HEK293 (cell line): Measurements from ENCODE around the gene DLX4.

Source experiments
- CTCF ChIA-PET: fragments of 350-600 bp; formaldehyde crosslinking; extraction: SDS; loops from one replicate; lab custom pipeline; 2021; ENCODE audit warnings: antibody characterized with exemption; lab: Yijun Ruan, JAX
- POLR2A ChIA-PET: fragments of 300-600 bp; formaldehyde crosslinking; extraction: SDS; loops from one replicate; lab custom pipeline; 2020; ENCODE audit warnings: antibody characterized with exemption, inconsistent platforms; lab: Yijun Ruan, JAX
- H3K27ac ChIP-seq: fragments of 200-500 bp; sonication (Bioruptor generic); 2 replicates; pipeline ENCODE4 v1.5.1; 2014; ENCODE audit warnings: low read depth, low read length, control low read depth, inconsistent platforms; ENCODE audit errors: extremely low read depth
- H3K36me3 ChIP-seq, 2 experiments: fragments of 200-500 bp in 1 of 2; sonication (Bioruptor generic) in 1 of 2; 1 replicate in 1 of 2; 2 replicates in 1 of 2; pipeline ENCODE4 v1.5.1; 2014 to 2017; ENCODE audit warnings: inconsistent platforms in 2 of 2, low read length in 2 of 2; ENCODE audit not compliant: control insufficient read depth in 2 of 2, insufficient read depth in 1 of 2
- H3K4me1 ChIP-seq: fragments of 200-500 bp; sonication (Bioruptor generic); 2 replicates; pipeline ENCODE4 v1.5.1; 2014; ENCODE audit warnings: mild to moderate bottlenecking, low read length, inconsistent platforms; ENCODE audit not compliant: control insufficient read depth, insufficient read depth
- H3K4me3 ChIP-seq: 2 replicates; pipeline ENCODE4 v1.5.1; 2011; ENCODE audit warnings: low read depth, mild to moderate bottlenecking, control low read depth, low read length, moderate library complexity
- H3K9me3 ChIP-seq: fragments of 200-500 bp; sonication (Bioruptor generic); 2 replicates; pipeline ENCODE4 v1.5.1; 2014; ENCODE audit warnings: low read depth, low read length, inconsistent platforms; ENCODE audit not compliant: control insufficient read depth, insufficient read depth
- CTCF ChIP-seq: fragments of 450-650 bp; formaldehyde crosslinking; IDR thresholded peaks from 2 replicates; pipeline ENCODE4 v1.5.1; 2016; ENCODE audit warnings: missing biosample characterization, missing genetic modification characterization
- ELK4 ChIP-seq: IDR thresholded peaks from 2 replicates; pipeline ENCODE4 v1.6.1; 2011; ENCODE audit warnings: mild to moderate bottlenecking, low read depth, low read length, borderline replicate concordance
- PATZ1 ChIP-seq: fragments of 450-650 bp; formaldehyde crosslinking; IDR thresholded peaks from 2 replicates; pipeline ENCODE4 v1.5.1; 2016; ENCODE audit warnings: missing biosample characterization, missing genetic modification characterization
- YY2 ChIP-seq: fragments of 450-650 bp; formaldehyde crosslinking; IDR thresholded peaks from 2 replicates; pipeline ENCODE4 v1.5.1; 2016; ENCODE audit warnings: missing biosample characterization, missing genetic modification characterization
- ZBTB48 ChIP-seq: fragments of 450-650 bp; formaldehyde crosslinking; IDR thresholded peaks from 2 replicates; pipeline ENCODE4 v1.5.1; 2016; ENCODE audit warnings: missing biosample characterization, missing genetic modification characterization
- ZNF132 ChIP-seq: fragments of 450-650 bp; formaldehyde crosslinking; IDR thresholded peaks from 2 replicates; pipeline ENCODE4 v1.5.1; 2017; ENCODE audit warnings: missing biosample characterization, missing genetic modification characterization, borderline replicate concordance
- ZNF214 ChIP-seq: fragments of 450-650 bp; formaldehyde crosslinking; IDR thresholded peaks from 2 replicates; pipeline ENCODE4 v1.5.1; 2017; ENCODE audit warnings: missing biosample characterization, mild to moderate bottlenecking, missing genetic modification characterization, borderline replicate concordance
- ZNF26 ChIP-seq: fragments of 450-650 bp; formaldehyde crosslinking; IDR thresholded peaks from 2 replicates; pipeline ENCODE4 v1.5.1; 2016; ENCODE audit warnings: missing biosample characterization, missing genetic modification characterization
- ZNF266 ChIP-seq: fragments of 450-650 bp; formaldehyde crosslinking; IDR thresholded peaks from 2 replicates; pipeline ENCODE4 v1.5.1; 2016; ENCODE audit warnings: missing biosample characterization, missing genetic modification characterization, low read depth
- ZNF311 ChIP-seq: fragments of 450-650 bp; formaldehyde crosslinking; IDR thresholded peaks from 2 replicates; pipeline ENCODE4 v1.5.1; 2017; ENCODE audit warnings: missing biosample characterization, missing genetic modification characterization, borderline replicate concordance
- ZNF404 ChIP-seq: fragments of 450-650 bp; formaldehyde crosslinking; IDR thresholded peaks from 2 replicates; pipeline ENCODE4 v1.5.1; 2017; ENCODE audit warnings: missing biosample characterization, missing genetic modification characterization
- ZNF416 ChIP-seq: fragments of 450-650 bp; formaldehyde crosslinking; IDR thresholded peaks from 2 replicates; pipeline ENCODE4 v1.5.1; 2016; ENCODE audit warnings: missing biosample characterization, missing genetic modification characterization
- ZNF426 ChIP-seq: fragments of 450-650 bp; formaldehyde crosslinking; IDR thresholded peaks from 2 replicates; pipeline ENCODE4 v1.5.1; 2017; ENCODE audit warnings: missing biosample characterization, missing genetic modification characterization, mild to moderate bottlenecking, inconsistent platforms, moderate library complexity
- ZNF449 ChIP-seq: fragments of 450-650 bp; formaldehyde crosslinking; IDR thresholded peaks from 2 replicates; pipeline ENCODE4 v1.5.1; 2017; ENCODE audit warnings: missing biosample characterization, mild to moderate bottlenecking, missing genetic modification characterization, moderate library complexity
- ZNF521 ChIP-seq: fragments of 450-650 bp; formaldehyde crosslinking; IDR thresholded peaks from 2 replicates; pipeline ENCODE4 v1.5.1; 2017; ENCODE audit warnings: missing biosample characterization, mild to moderate bottlenecking, missing genetic modification characterization
- ZNF549 ChIP-seq: fragments of 450-650 bp; IDR thresholded peaks from 2 replicates; pipeline ENCODE4 v1.5.1; 2018; ENCODE audit warnings: missing biosample characterization, missing genetic modification characterization, mild to moderate bottlenecking, inconsistent platforms, moderate library complexity
- ZNF561 ChIP-seq: fragments of 450-650 bp; IDR thresholded peaks from 2 replicates; pipeline ENCODE4 v1.5.1; 2018; ENCODE audit warnings: missing biosample characterization, missing genetic modification characterization, borderline replicate concordance
- ZNF596 ChIP-seq: fragments of 450-650 bp; IDR thresholded peaks from 2 replicates; pipeline ENCODE4 v1.5.0; 2018; ENCODE audit warnings: missing biosample characterization, mild to moderate bottlenecking, missing genetic modification characterization, moderate library complexity
- ZNF626 ChIP-seq: fragments of 450-650 bp; sonication (Bioruptor Pico); formaldehyde crosslinking; IDR thresholded peaks from 2 replicates; pipeline ENCODE4 v1.5.1; 2018; ENCODE audit warnings: missing biosample characterization, missing genetic modification characterization, inconsistent platforms
- ZNF677 ChIP-seq: fragments of 450-650 bp; IDR thresholded peaks from 2 replicates; pipeline ENCODE4 v1.5.0; 2018; ENCODE audit warnings: missing biosample characterization, mild to moderate bottlenecking, missing genetic modification characterization, moderate library complexity
- ZNF701 ChIP-seq: fragments of 450-650 bp; formaldehyde crosslinking; IDR thresholded peaks from 2 replicates; pipeline ENCODE4 v1.5.1; 2016; ENCODE audit warnings: missing biosample characterization, missing genetic modification characterization
- ZNF707 ChIP-seq: fragments of 450-650 bp; formaldehyde crosslinking; IDR thresholded peaks from 2 replicates; pipeline ENCODE4 v1.5.1; 2016; ENCODE audit warnings: missing biosample characterization, missing genetic modification characterization
- ZNF747 ChIP-seq: fragments of 450-650 bp; formaldehyde crosslinking; IDR thresholded peaks from 2 replicates; pipeline ENCODE4 v1.5.1; 2016; ENCODE audit warnings: missing biosample characterization, missing genetic modification characterization

Gene DLX4

GRCh38 chr17:49964769-49965523 is 4.0 kb upstream of the DLX4 start (continued):
- TF ChIP-seq ZBTB48 (no peak), ZNF214 (no peak), ZNF404 (tag by site-specific recombination) (no peak)

- no peaks in the 10 kb centered on the region for H3K9me3 ChIP-seq
- POLR2A ChIA-PET, result no interaction called here
- CTCF ChIA-PET, result interaction anchor here (0.6 to 3.2 kb wide), 3 partner anchors 13 to 1770 kb away, joined by 3 to 23 read pairs (median 21); no protein-coding TSS in a partner anchor
- no peaks in the 10 kb centered on the region for H3K4me1 ChIP-seq
- TF ChIP-seq ZNF26 (tag by site-specific recombination), result no peak
- no peak for TF ChIP-seq YY2 (tag by site-specific recombination)
- TF ChIP-seq ZNF266 (tag by site-specific recombination), result no peak
- TF ChIP-seq CTCF (tag by site-specific recombination), result no peak
- no peak for TF ChIP-seq ZNF132
- TF ChIP-seq ZNF707 (tag by site-specific recombination), result no peak
- H3K36me3 ChIP-seq, result no peaks in the 10 kb centered on the region
- no peak overlapping the region for H3K27ac ChIP-seq
- H3K4me3 ChIP-seq, result no peak overlapping the region
These were observed 3.5 kb upstream of the DLX4 start for GRCh38 chr17:49965524-49965909.

GRCh38 chr17:49966767-49967166 is 2.2 kb upstream of the DLX4 start:
- ChIA-PET POLR2A (interaction anchor here (1.5 kb wide), 1 partner anchor 28 kb away, joined by 5 read pairs; the partner anchor contains the start of gene DLX3), CTCF (interaction anchor here (0.6 to 3.2 kb wide), 5 partner anchors 14 to 203 kb away, joined by 3 to 23 read pairs (median 6); no protein-coding TSS in a partner anchor)
- no peak overlapping the region for H3K4me3 ChIP-seq
- H3K36me3 ChIP-seq, result no peaks in the 10 kb centered on the region
- no peak overlapping the region for H3K27ac ChIP-seq
- no peaks in the 10 kb centered on the region for H3K4me1 ChIP-seq
- TF ChIP-seq ZNF747 (no peak), ZNF561 (tag by site-specific recombination) (no peak), ZNF626 (tag by site-specific recombination) (no peak), ZNF311 (no peak), ZNF701 (tag by site-specific recombination) (no peak), ZNF449 (tag by site-specific recombination) (no peak), PATZ1 (tag by site-specific recombination) (no peak), ZNF521 (tag by site-specific recombination) (no peak), ZNF677 (tag by site-specific recombination) (no peak), ZNF416 (tag by site-specific recombination) (no peak), ZNF426 (tag by site-specific recombination) (no peak), ELK4 (no peak), ZNF596 (tag by site-specific recombination) (no peak), ZNF549 (tag by site-specific recombination) (no peak)
- H3K9me3 ChIP-seq, result no peaks in the 10 kb centered on the region
